A673 (cell line): ENCODE data around the gene LRRN2.

Experiments
- CTCF ChIP-seq: fragments of 300-800, 200-600 bp; sonication (generic); conservative IDR thresholded peaks from 2 replicates; pipeline ENCODE4 v1.5.1; 2017; ENCODE audit warnings: low read depth, mild to moderate bottlenecking, antibody characterized with exemption, low read length, moderate library complexity, mixed read lengths
- EZH2 ChIP-seq: fragments of 200-600 bp; sonication (generic); IDR thresholded peaks from 2 replicates; pipeline ENCODE4 v1.6.1; 2017; ENCODE audit warnings: borderline replicate concordance, low read depth, mild to moderate bottlenecking, mixed read lengths, antibody characterized with exemption, low read length; ENCODE audit not compliant: poor library complexity, severe bottlenecking

GRCh38 chr1:204721373-204722055 lies 36.0 kb upstream of the LRRN2 start:
- TF ChIP-seq CTCF, result no peak
- TF ChIP-seq EZH2, result no peak
